Transverse colon (tissue), 4 donors: ENCODE data around the gene CAMTA1. TPM values are rescaled to one million over a fixed set of nuclear protein-coding genes. Genes with fewer than 3 reads are reported as not detected.
"Not testable (repeated sequence)": the region's sequence is repeated elsewhere in the genome, so short reads cannot be mapped to it uniquely, and the experiment has no call there.

Experiments used
- DNase-seq: peaks from one replicate; pipeline ENCODE4 v3.0.0-alpha.2; 2019
- H3K27ac ChIP-seq, 4 donors: fragments of 200-600 bp; sonication (generic); 2 replicates each; pipeline ENCODE4 v1.5.1; 2016 to 2018; ENCODE audit warnings: inconsistent platforms in 4 of 4
- H3K27me3 ChIP-seq: fragments of 200-600 bp; sonication (generic); 2 replicates; pipeline ENCODE4 v1.5.1; 2017; ENCODE audit warnings: inconsistent platforms
- H3K36me3 ChIP-seq, 4 donors: fragments of 200-600 bp; sonication (generic); 2 replicates each; pipeline ENCODE4 v1.5.1; 2017 to 2019; ENCODE audit warnings: inconsistent platforms in 4 of 4
- H3K4me1 ChIP-seq, 4 donors: fragments of 200-600 bp; sonication (generic); 2 replicates each; pipeline ENCODE4 v1.5.1; 2017 to 2020; ENCODE audit warnings: inconsistent platforms in 4 of 4
- H3K4me3 ChIP-seq, 4 donors: fragments of 200-600 bp; sonication (generic); 1 replicate in 1 of 4; 2 replicates in 3 of 4; pipeline versions ENCODE4 v1.5.1 to v1.6.1; 2017 to 2019; ENCODE audit warnings: inconsistent platforms in 4 of 4
- H3K9me3 ChIP-seq, 2 donors: fragments of 200-600 bp; sonication (generic); 2 replicates each; pipeline ENCODE4 v1.5.1; 2017 to 2019; ENCODE audit warnings: inconsistent platforms in 2 of 2
- EP300 ChIP-seq: sonication (generic); formaldehyde crosslinking; IDR thresholded peaks from one replicate; pipeline ENCODE4 v1.6.1; 2017; ENCODE audit warnings: antibody characterized with exemption, low read depth
- POLR2A ChIP-seq: fragments of 450-650 bp; IDR thresholded peaks from one replicate; pipeline ENCODE4 v1.6.1; 2016; ENCODE audit warnings: antibody characterized with exemption, mild to moderate bottlenecking, moderate library complexity
- POLR2AphosphoS5 ChIP-seq, 3 donors: sonication (generic); formaldehyde crosslinking; IDR thresholded peaks; one replicate each; pipeline ENCODE4 v1.6.1; 2016; ENCODE audit warnings: antibody characterized with exemption in 3 of 3
- WGBS, 2 donors: methylation state at CpG; one replicate each; pipeline ENCODE4 v1.1.5; 2018; ENCODE audit warnings: low coverage in 1 of 2; 5-methylcytosine and 5-hydroxymethylcytosine counted together
- in situ Hi-C, 4 donors: fragments of 200-750 bp; cut with MboI; loops; one replicate each; pipeline versions ENCODE4 v1.15.0 to v1.15.1; 2017; ENCODE audit warnings: low sequenced_read_pairs in 3 of 4, low pct_ligation_motif_present in 1 of 4, low pct_unique_long_range_greater_than_20kb in 1 of 4
- intact Hi-C: fragments of 100-400 bp; cut with DNase I; formaldehyde crosslinking; loops from one replicate; pipeline ENCODE4 v1.15.1; 2023; ENCODE audit warnings: low total_unique reads
- total RNA-seq, 4 donors: library from RNA; depleted of rRNA; stranded (reverse); fragments of >200 nt; gene quantifications; one replicate each; pipeline ENCODE4 v1.1.0, GENCODE V29; 2016
- TF ChIP-seq, protein P1 (sequence below), 5 experiments: fragments of 200-600 bp in 3 of 5; fragments of 450-650 bp in 2 of 5; sonication (generic) in 3 of 5; IDR thresholded peaks; 1 replicate in 2 of 5; 2 replicates in 3 of 5; pipeline ENCODE4 v1.5.1; 2016 to 2017; ENCODE audit warnings: antibody characterized with exemption in 5 of 5, inconsistent platforms in 3 of 5, mild to moderate bottlenecking in 2 of 5, moderate library complexity in 1 of 5

CAMTA1 gene
- total RNA-seq, 4 donors from 2014 or later, result 93.8 to 268 (median 130) TPM

GRCh38 chr1:6827079-6827478 lies 41.8 kb downstream of the CAMTA1 start:
- in situ Hi-C loops, result no loop called here
- WGBS, 2 donors, result 80 to 82% methylated on average over 3 of the region's 3 CpGs
- no peak for TF ChIP-seq EP300
- no peak for TF ChIP-seq POLR2AphosphoS5 (IDR thresholded peaks at IDR 0.05)
- TF ChIP-seq, protein P1, sequence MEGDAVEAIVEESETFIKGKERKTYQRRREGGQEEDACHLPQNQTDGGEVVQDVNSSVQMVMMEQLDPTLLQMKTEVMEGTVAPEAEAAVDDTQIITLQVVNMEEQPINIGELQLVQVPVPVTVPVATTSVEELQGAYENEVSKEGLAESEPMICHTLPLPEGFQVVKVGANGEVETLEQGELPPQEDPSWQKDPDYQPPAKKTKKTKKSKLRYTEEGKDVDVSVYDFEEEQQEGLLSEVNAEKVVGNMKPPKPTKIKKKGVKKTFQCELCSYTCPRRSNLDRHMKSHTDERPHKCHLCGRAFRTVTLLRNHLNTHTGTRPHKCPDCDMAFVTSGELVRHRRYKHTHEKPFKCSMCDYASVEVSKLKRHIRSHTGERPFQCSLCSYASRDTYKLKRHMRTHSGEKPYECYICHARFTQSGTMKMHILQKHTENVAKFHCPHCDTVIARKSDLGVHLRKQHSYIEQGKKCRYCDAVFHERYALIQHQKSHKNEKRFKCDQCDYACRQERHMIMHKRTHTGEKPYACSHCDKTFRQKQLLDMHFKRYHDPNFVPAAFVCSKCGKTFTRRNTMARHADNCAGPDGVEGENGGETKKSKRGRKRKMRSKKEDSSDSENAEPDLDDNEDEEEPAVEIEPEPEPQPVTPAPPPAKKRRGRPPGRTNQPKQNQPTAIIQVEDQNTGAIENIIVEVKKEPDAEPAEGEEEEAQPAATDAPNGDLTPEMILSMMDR (IDR thresholded peaks at IDR 0.05), result no peak
- TF ChIP-seq POLR2A, result no peak

DNA sequence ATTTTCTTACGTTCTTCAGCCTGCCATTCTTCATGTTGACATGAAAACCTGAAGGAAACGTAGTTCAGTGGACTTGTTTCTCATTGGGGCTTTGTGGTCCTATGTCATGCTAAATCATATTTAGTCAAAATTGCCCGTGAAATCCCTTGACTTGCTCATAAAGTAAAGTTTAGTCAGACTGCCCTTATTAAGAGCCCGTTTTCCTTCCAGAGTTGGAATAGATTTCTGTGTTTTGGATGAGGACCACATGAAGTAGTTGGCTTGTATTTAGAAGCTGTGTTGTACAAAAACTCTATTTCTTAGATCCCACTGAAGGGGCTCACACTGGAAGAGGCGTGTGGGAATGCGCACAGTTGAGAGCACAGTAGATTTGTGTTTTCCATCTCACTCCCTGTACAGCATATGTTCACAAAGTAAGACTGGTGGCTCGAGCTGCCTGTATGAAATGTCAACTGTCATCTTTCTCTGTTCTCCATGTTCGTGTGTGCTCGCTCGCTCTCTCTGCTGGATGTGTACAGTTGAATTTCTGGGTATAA lies 42.4 kb downstream of the CAMTA1 start:
- no peaks in the 10 kb centered on the region for H3K27me3 ChIP-seq
- no peak overlapping the region for H3K4me3 ChIP-seq
- H3K36me3 ChIP-seq, result no peaks in the 10 kb centered on the region
- no peak overlapping the region for H3K27ac ChIP-seq
- no peaks in the 10 kb centered on the region for H3K9me3 ChIP-seq
- peaks cover 9 to 66% (median 33%) of the 10 kb centered on the region in 4 donors for H3K4me1 ChIP-seq
- intact Hi-C loops, result no loop called here
- 90 to 92% methylated on average over 8 to 10 of the region's 10 CpGs for WGBS, 2 donors
- in situ Hi-C loops, result no loop called here
- TF ChIP-seq, protein P1 (IDR thresholded peaks at IDR 0.05), result no peak
- TF ChIP-seq POLR2AphosphoS5 (IDR thresholded peaks at IDR 0.05) (no peak), EP300 (no peak), POLR2A (no peak)
- no peak for DNase-seq

More at GRCh38 chr1:6827079-6827478, 41.8 kb downstream of the CAMTA1 start:
- no peaks in the 10 kb centered on the region for H3K27me3 ChIP-seq
- H3K36me3 ChIP-seq, result no peaks in the 10 kb centered on the region
- H3K4me3 ChIP-seq, result no peak overlapping the region
- H3K27ac ChIP-seq, result peak overlapping the region in 1 of 4 donors; percentile 80
- H3K9me3 ChIP-seq, result no peaks in the 10 kb centered on the region
- peaks cover 5 to 63% (median 29%) of the 10 kb centered on the region in 4 donors for H3K4me1 ChIP-seq
- DNase-seq, result no peak
- intact Hi-C loops, result no loop called here

- Histone ChIP-seq H3K4me1 (peaks cover 8 to 38% (median 18%) of the 10 kb centered on the region in 4 donors), H3K9me3 (no peaks in the 10 kb centered on the region), H3K36me3 (no peaks in the 10 kb centered on the region), H3K4me3 (no peak overlapping the region), H3K27me3 (no peaks in the 10 kb centered on the region), H3K27ac (no peak overlapping the region)
- WGBS, 2 donors, result 67 to 93% methylated on average over 1 of the region's 1 CpG
- no peak for DNase-seq
- in situ Hi-C loops, result no loop called here
- TF ChIP-seq EP300, result no peak
- TF ChIP-seq POLR2A, result no peak
- TF ChIP-seq, protein P1 (IDR thresholded peaks at IDR 0.05), result no peak
- no peak for TF ChIP-seq POLR2AphosphoS5 (IDR thresholded peaks at IDR 0.05)
- intact Hi-C loops, result no loop called here
Measured at GRCh38 chr1:6831366-6831765, 46.1 kb downstream of the CAMTA1 start.

DNA sequence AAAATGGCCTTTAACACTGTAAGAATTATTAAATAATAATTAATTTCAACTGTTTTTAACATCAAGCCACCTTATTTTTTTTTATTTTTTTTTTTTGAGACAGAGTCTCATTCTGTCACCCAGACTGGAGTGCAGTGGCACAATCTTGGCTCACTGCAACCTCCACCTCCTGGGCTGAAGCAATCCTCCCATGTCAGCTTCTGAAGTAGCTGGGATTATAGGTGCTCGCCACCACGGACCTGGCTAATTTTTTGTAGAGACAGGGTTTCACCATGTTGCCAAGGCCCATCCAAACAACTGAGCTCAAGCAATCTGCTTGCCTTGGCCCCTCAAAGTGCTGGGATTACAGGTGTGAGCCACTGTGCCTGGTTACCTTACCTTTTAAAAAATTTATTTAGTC lies 46.8 kb downstream of the CAMTA1 start:
- H3K9me3 ChIP-seq, H3K4me3 ChIP-seq, H3K36me3 ChIP-seq, intact Hi-C loops, H3K27me3 ChIP-seq, in situ Hi-C loops, DNase-seq: not testable (repeated sequence)
- WGBS, 2 donors, result 85 to 100% methylated on average over 1 to 2 of the region's 2 CpGs
- Histone ChIP-seq H3K4me1 (peaks cover 8 to 32% (median 15%) of the 10 kb centered on the region in 4 donors), H3K27ac (peak overlapping the region in 2 of 4 donors; percentile 1 to 38)
